Muscle layer of duodenum (tissue), 2 donors: ENCODE data around the gene U2SURP.
"Not testable (repeated sequence)": the region's sequence is repeated elsewhere in the genome, so short reads cannot be mapped to it uniquely, and the experiment has no call there.

Experiments used
- H3K27ac ChIP-seq: one replicate; pipeline ENCODE4 v1.7.0; 2013; ENCODE audit warnings: mild to moderate bottlenecking, low read length
- H3K27me3 ChIP-seq: one replicate; pipeline ENCODE4 v1.7.0; 2013; ENCODE audit warnings: low read depth, mild to moderate bottlenecking, control low read depth, low read length
- H3K36me3 ChIP-seq, 2 donors: one replicate each; pipeline ENCODE4 v1.7.0; 2013; ENCODE audit warnings: low read length in 2 of 2, control low read depth in 1 of 2, mild to moderate bottlenecking in 1 of 2; ENCODE audit not compliant: insufficient read depth in 2 of 2, control insufficient read depth in 1 of 2
- H3K4me1 ChIP-seq, 2 donors: one replicate each; pipeline ENCODE4 v1.7.0; 2013; ENCODE audit warnings: low read length in 2 of 2, mild to moderate bottlenecking in 2 of 2, control low read depth in 1 of 2, moderate library complexity in 1 of 2; ENCODE audit not compliant: insufficient read depth in 2 of 2, control insufficient read depth in 1 of 2
- H3K4me3 ChIP-seq, 2 donors: one replicate each; pipeline ENCODE4 v1.7.0; 2013; ENCODE audit warnings: low read length in 2 of 2, low read depth in 1 of 2, mild to moderate bottlenecking in 1 of 2
- H3K9me3 ChIP-seq, 2 donors: one replicate each; pipeline ENCODE4 v1.7.0; 2013; ENCODE audit warnings: low read length in 2 of 2, control low read depth in 1 of 2, mild to moderate bottlenecking in 1 of 2; ENCODE audit not compliant: control insufficient read depth in 1 of 2
- donor health status: healthy.

U2SURP gene

GRCh38 chr3:143016321-143016972 lies 15.1 kb downstream of the U2SURP start:
- H3K9me3 ChIP-seq, result no peaks in the 10 kb centered on the region
- H3K27ac ChIP-seq, result no peak overlapping the region
- no peak overlapping the region for H3K4me3 ChIP-seq
- peaks cover 35 to 57% of the 10 kb centered on the region in 2 donors for H3K36me3 ChIP-seq
- no peaks in the 10 kb centered on the region for H3K4me1 ChIP-seq
- no peaks in the 10 kb centered on the region for H3K27me3 ChIP-seq

DNA sequence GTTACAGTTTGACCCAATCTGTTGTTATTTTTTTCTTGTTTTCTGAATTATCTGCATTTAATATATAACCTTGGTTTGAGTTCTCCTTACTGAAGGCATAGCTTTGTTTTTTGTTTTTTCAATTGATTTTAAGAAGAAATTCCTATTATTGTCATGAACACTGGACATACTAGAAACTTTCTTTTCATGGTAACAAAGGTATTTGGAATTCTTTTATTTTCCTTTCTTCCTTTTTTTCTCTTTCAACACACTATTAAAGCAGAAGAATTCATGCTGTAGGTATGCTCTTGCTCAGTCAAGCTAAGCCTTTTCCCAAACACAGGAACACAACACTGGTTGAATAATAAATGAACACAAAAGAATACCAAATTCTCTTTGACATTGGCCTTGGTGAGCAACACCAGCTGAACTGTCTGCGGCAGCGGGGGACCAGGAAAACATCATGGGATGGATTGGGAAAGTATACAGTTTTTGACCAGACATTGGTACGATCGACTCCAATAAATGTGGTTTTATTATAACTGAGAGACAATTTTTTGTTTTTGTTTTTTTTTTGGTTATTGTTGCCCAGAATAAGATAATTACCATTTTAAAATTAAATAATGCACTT lies 23.1 kb downstream of the U2SURP start:
- Histone ChIP-seq H3K4me3 (no peak overlapping the region), H3K9me3 (no peaks in the 10 kb centered on the region), H3K27me3 (no peaks in the 10 kb centered on the region), H3K4me1 (no peaks in the 10 kb centered on the region), H3K36me3 (peaks cover 68 to 81% of the 10 kb centered on the region in 2 donors), H3K27ac (no peak overlapping the region)

DNA sequence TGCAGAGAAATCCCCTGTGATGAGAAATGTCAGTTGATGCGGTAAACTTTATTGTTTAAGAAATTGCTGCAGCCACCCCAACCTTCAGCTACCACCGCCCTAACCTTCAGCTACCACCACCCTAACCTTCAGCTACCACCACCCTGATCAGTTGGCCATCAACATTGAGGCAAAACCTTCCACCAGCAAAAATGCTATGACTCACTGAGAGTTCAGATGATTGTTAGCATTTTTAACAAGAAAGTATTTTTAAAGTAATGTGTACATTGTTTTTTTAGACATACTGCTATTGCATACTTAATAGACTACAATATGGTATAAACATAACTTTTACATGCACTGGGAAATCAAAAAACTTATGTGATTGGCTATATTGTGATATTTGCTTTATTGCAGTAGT lies 30.0 kb downstream of the U2SURP start:
- Histone ChIP-seq H3K36me3 (peaks cover 21 to 65% of the 10 kb centered on the region in 2 donors), H3K27me3 (no peaks in the 10 kb centered on the region)

DNA sequence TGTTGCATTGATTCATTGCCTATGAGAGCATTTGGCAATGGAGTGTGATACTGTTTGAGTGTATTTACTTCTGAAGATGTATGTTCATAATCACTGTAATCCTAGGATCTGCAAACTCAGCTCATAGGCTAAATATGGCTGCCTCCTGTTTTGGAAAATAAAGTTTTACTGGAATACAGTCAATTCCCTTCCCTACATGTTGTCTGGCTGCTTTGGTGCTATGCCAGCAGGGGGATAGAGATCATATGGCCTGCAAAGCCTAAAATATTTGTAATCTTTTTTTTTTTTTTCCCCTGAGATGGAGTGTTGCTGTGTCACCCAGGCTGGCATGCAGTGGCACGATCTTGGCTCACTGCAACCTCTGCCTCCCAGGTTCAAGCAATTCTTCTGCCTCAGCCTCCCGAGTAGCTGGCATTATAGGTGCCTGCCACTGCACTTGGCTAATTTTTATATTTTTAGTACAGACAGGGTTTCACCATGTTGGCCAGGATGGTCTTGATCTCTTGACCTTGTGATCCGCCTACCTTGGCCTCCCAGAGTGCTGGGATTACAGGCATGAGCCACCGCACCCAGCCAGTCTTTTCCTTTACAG lies 30.5 kb downstream of the U2SURP start:
- H3K9me3 ChIP-seq, H3K4me1 ChIP-seq, H3K27me3 ChIP-seq, H3K27ac ChIP-seq, H3K4me3 ChIP-seq: not testable (repeated sequence)
- peaks cover 23 to 70% of the 10 kb centered on the region in 2 donors for H3K36me3 ChIP-seq

More for the DNA sequence above, 30.0 kb downstream of the U2SURP start:
- H3K27ac ChIP-seq, result no peak overlapping the region
- H3K4me3 ChIP-seq, result no peak overlapping the region
- H3K4me1 ChIP-seq, result no peaks in the 10 kb centered on the region
- no peaks in the 10 kb centered on the region for H3K9me3 ChIP-seq

GRCh38 chr3:143035466-143036211 lies 34.3 kb downstream of the U2SURP start:
- Histone ChIP-seq H3K4me3 (no peak overlapping the region), H3K36me3 (peaks cover 27 to 58% of the 10 kb centered on the region in 2 donors), H3K27ac (no peak overlapping the region)

GRCh38 chr3:143036557-143036956 lies 35.2 kb downstream of the U2SURP start:
- Histone ChIP-seq H3K4me1 (no peaks in the 10 kb centered on the region), H3K36me3 (peaks cover 27 to 54% of the 10 kb centered on the region in 2 donors), H3K27ac (no peak overlapping the region), H3K9me3 (no peaks in the 10 kb centered on the region), H3K27me3 (no peaks in the 10 kb centered on the region), H3K4me3 (no peak overlapping the region)

More at GRCh38 chr3:143035466-143036211, 34.3 kb downstream of the U2SURP start:
- no peaks in the 10 kb centered on the region for H3K9me3 ChIP-seq
- H3K27me3 ChIP-seq, result no peaks in the 10 kb centered on the region
- H3K4me1 ChIP-seq, result no peaks in the 10 kb centered on the region

DNA sequence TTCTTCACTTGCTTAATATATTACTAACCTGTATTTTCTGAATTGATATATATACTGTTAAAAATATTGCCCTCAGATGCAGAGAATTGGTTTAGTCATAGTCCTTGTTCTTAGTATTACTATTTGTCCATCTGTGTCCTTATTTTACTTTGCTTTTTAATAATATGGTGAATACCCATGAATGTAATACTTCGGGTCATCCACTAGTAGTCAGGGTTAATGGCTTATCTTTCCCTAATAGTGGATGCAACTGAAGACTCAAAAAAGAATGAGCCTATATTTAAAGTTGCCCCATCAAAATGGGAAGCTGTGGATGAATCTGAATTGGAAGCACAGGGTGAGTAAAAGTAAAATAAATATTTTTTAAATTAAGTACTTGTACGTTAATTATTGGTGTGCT lies 36.5 kb downstream of the U2SURP start:
- H3K4me3 ChIP-seq, result no peak overlapping the region
- no peaks in the 10 kb centered on the region for H3K27me3 ChIP-seq
- no peaks in the 10 kb centered on the region for H3K4me1 ChIP-seq
- peaks cover 29 to 44% of the 10 kb centered on the region in 2 donors for H3K36me3 ChIP-seq
- no peaks in the 10 kb centered on the region for H3K9me3 ChIP-seq
- H3K27ac ChIP-seq, result no peak overlapping the region

DNA sequence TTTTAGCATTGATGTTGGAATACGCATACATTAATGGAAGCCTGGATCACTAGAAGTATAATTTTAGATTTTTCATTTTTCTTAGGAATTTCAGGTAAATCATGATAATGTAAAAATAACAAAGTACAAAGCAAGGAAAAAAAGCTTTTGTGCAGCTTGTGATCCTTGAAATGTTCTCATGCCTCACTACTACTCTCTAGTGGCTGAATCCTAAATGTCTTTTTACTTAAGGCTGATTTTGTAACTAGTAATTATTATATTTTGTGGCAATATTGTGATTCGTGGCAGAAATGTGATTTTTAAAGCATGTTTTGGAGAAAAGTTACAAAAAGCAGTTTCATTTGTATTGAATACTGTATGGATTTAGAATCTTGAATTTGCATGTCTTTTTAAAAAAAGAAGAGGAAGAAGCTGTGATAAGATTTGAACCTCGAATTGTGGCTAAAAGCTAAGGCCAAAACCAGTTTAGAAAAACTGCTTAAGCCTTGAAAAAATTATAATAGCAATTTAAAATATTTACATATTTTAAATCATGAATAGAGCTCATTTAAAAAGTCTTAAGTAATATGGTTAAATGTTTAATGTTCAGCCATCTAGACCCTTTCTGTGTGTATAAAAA lies 39.0 kb downstream of the U2SURP start:
- Histone ChIP-seq H3K27me3 (no peaks in the 10 kb centered on the region), H3K36me3 (peaks cover 37 to 52% of the 10 kb centered on the region in 2 donors), H3K4me3 (no peak overlapping the region), H3K27ac (no peak overlapping the region), H3K4me1 (no peaks in the 10 kb centered on the region), H3K9me3 (no peaks in the 10 kb centered on the region)

GRCh38 chr3:143041903-143042302 lies 40.5 kb downstream of the U2SURP start:
- H3K27ac ChIP-seq, result no peak overlapping the region
- H3K4me1 ChIP-seq, result no peaks in the 10 kb centered on the region
- no peaks in the 10 kb centered on the region for H3K27me3 ChIP-seq
- H3K36me3 ChIP-seq, result peaks cover 39 to 45% of the 10 kb centered on the region in 2 donors
- H3K4me3 ChIP-seq, result no peak overlapping the region
- no peaks in the 10 kb centered on the region for H3K9me3 ChIP-seq

GRCh38 chr3:143045639-143046038 lies 44.3 kb downstream of the U2SURP start:
- peaks cover 28 to 34% of the 10 kb centered on the region in 2 donors for H3K36me3 ChIP-seq
- no peaks in the 10 kb centered on the region for H3K4me1 ChIP-seq
- H3K4me3 ChIP-seq, result no peak overlapping the region
- no peaks in the 10 kb centered on the region for H3K9me3 ChIP-seq
- no peaks in the 10 kb centered on the region for H3K27me3 ChIP-seq
- no peak overlapping the region for H3K27ac ChIP-seq

GRCh38 chr3:143046075-143046474 lies 44.7 kb downstream of the U2SURP start:
- not testable (repeated sequence) for H3K4me3 ChIP-seq, H3K9me3 ChIP-seq, H3K4me1 ChIP-seq, H3K27me3 ChIP-seq, H3K27ac ChIP-seq
- peaks cover 30 to 36% of the 10 kb centered on the region in 2 donors for H3K36me3 ChIP-seq
